Chondrocyte (in vitro differentiated cells): ENCODE measurements around the gene TAP2. TPM values are rescaled to one million over a fixed set of nuclear protein-coding genes. Genes with fewer than 3 reads are reported as not detected.

Experiments used
- DNase-seq: peaks from one replicate; pipeline ENCODE4 v3.0.0; 2021; ENCODE audit warnings: mixed read lengths, low spot score
- H3K27ac Mint-ChIP-seq: one replicate; pipeline ENCODE4 v1.8.0; 2021; ENCODE audit warnings: mild to moderate bottlenecking, moderate library complexity, mixed read lengths; ENCODE audit not compliant: unreplicated experiment
- H3K27me3 Mint-ChIP-seq: 2 replicates; pipeline ENCODE4 v1.8.0; 2021; ENCODE audit warnings: low read depth, mixed read lengths
- H3K36me3 Mint-ChIP-seq: 2 replicates; pipeline ENCODE4 v1.8.0; 2021; ENCODE audit warnings: low read depth, mixed read lengths
- H3K4me1 Mint-ChIP-seq: 2 replicates; pipeline ENCODE4 v1.8.0; 2021; ENCODE audit warnings: low read depth, mild to moderate bottlenecking, mixed read lengths
- H3K4me3 Mint-ChIP-seq: one replicate; pipeline ENCODE4 v1.8.0; 2021; ENCODE audit warnings: mild to moderate bottlenecking, moderate library complexity, mixed read lengths; ENCODE audit not compliant: unreplicated experiment
- H3K9me3 Mint-ChIP-seq: 2 replicates; pipeline ENCODE4 v1.8.0; 2021; ENCODE audit warnings: low read depth, mixed read lengths
- total RNA-seq: library from RNA; stranded (reverse); gene quantifications from 3 replicates; pipeline ENCODE4 v1.2.1, GENCODE V29; 2021
- TF ChIP-seq, protein P1 (sequence below): fragments of 200-600 bp; sonication (generic); IDR thresholded peaks from 2 replicates; pipeline ENCODE4 v1.5.0; 2021; ENCODE audit warnings: antibody characterized with exemption, mild to moderate bottlenecking, moderate library complexity

TAP2 gene
- total RNA-seq, 1 donor from 2014 or later = 20.3 TPM

DNA sequence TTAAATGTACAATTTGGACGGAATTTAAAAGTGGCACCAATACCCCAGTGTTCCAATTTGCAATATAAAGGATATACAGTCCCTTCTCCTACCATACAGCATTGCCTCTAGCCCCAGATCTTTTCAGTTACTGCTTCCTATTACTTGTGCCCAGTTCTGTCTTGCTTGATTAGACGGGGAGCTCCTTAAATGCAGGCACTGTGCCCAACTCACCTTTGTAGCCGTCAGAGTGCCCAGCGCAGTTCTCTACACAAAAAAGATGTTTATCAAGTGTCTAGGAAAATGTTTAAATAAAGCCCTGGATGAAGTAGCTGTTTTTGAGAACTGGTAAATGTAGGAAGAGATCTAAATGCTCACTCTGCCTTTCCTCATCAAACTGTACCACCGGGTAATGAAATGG lies 7.6 kb downstream of the TAP2 start:
- Mint-ChIP-seq H3K27ac (no peak overlapping the region), H3K27me3 (no peaks in the 10 kb centered on the region), H3K36me3 (peaks cover 11% of the 10 kb centered on the region), H3K4me3 (no peak overlapping the region), H3K4me1 (no peaks in the 10 kb centered on the region), H3K9me3 (no peaks in the 10 kb centered on the region)
- no peak for DNase-seq
- TF ChIP-seq, protein P1, sequence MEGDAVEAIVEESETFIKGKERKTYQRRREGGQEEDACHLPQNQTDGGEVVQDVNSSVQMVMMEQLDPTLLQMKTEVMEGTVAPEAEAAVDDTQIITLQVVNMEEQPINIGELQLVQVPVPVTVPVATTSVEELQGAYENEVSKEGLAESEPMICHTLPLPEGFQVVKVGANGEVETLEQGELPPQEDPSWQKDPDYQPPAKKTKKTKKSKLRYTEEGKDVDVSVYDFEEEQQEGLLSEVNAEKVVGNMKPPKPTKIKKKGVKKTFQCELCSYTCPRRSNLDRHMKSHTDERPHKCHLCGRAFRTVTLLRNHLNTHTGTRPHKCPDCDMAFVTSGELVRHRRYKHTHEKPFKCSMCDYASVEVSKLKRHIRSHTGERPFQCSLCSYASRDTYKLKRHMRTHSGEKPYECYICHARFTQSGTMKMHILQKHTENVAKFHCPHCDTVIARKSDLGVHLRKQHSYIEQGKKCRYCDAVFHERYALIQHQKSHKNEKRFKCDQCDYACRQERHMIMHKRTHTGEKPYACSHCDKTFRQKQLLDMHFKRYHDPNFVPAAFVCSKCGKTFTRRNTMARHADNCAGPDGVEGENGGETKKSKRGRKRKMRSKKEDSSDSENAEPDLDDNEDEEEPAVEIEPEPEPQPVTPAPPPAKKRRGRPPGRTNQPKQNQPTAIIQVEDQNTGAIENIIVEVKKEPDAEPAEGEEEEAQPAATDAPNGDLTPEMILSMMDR = no peak

GRCh38 chr6:32830017-32830416 lies 8.5 kb downstream of the TAP2 start:
- no peaks in the 10 kb centered on the region for H3K4me1 Mint-ChIP-seq

DNA sequence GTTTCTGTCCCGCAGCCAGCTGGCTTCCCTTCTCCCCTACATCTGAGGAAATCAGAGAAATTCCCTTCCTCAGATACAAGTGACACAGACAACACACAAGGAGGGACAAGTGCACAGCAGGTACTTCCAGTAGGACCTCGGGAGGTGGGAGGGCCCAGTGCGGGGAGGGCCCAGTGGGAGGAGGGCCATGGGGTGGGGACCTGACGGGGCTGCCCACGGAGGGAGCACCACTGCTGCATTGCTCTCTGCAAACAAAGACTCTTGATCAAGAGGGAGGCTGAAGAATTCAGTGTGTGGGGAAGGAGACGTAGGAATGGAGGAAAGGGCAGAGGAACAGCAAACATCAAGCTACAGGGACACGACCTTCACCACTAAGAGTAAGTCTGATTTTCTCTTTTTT lies 9.0 kb downstream of the TAP2 start:
- H3K4me1 Mint-ChIP-seq = no peaks in the 10 kb centered on the region
- peaks cover 6% of the 10 kb centered on the region for H3K36me3 Mint-ChIP-seq
- H3K4me3 Mint-ChIP-seq = no peak overlapping the region
- TF ChIP-seq, protein P1 = no peak
- H3K9me3 Mint-ChIP-seq = no peaks in the 10 kb centered on the region
- no peaks in the 10 kb centered on the region for H3K27me3 Mint-ChIP-seq
- DNase-seq = no peak
- H3K27ac Mint-ChIP-seq = no peak overlapping the region

More at GRCh38 chr6:32830017-32830416, 8.5 kb downstream of the TAP2 start:
- Mint-ChIP-seq H3K27me3 (no peaks in the 10 kb centered on the region), H3K27ac (no peak overlapping the region), H3K9me3 (no peaks in the 10 kb centered on the region), H3K36me3 (peaks cover 7% of the 10 kb centered on the region), H3K4me3 (no peak overlapping the region)
- no peak for DNase-seq
- TF ChIP-seq, protein P1 = no peak

DNA sequence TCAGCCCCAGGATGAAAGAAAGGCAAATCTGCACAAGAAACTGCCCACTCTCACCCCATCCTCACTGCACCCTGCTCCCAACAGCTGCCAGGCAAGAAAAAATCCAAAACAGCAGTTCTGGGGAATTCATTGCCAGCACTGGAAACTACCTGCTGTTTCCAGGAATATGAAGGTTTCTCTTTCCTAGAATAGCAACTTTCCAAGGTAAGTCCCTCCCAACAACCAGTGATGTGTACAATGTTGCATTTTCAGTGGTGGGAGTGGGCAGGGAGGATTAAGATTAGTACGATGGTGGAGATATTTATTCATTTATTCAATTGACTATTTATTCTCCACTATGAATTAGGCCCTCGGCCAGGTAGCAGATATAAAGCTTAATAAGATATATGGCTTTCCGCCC lies 11.5 kb downstream of the TAP2 start:
- H3K36me3 Mint-ChIP-seq = peaks cover 6% of the 10 kb centered on the region
- TF ChIP-seq, protein P1 = no peak
- no peak for DNase-seq
- H3K27ac Mint-ChIP-seq = no peak overlapping the region
- H3K27me3 Mint-ChIP-seq = no peaks in the 10 kb centered on the region
- no peak overlapping the region for H3K4me3 Mint-ChIP-seq
- no peaks in the 10 kb centered on the region for H3K4me1 Mint-ChIP-seq
- H3K9me3 Mint-ChIP-seq = no peaks in the 10 kb centered on the region

DNA sequence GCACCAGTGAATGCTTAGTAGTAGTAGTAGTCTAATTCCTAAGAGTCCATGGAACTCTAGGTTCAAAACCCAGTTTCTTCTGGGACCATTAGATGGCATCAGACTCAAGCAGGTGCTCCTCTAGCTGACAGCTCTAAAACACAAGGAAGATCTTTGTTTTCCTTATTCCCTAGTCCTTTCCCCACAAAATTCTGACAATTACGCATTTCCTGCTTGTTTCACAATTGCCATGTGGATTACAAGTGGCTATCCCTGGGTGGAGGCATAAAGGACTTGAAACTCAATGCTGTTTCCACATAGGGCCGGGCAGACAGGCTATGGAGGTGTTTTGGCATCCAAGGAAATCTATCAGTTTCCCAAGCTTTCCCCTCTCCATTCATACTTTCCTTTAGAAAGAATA lies 12.6 kb downstream of the TAP2 start:
- Mint-ChIP-seq H3K36me3 (peaks cover 6% of the 10 kb centered on the region), H3K4me3 (no peak overlapping the region), H3K27ac (no peak overlapping the region), H3K27me3 (no peaks in the 10 kb centered on the region), H3K4me1 (no peaks in the 10 kb centered on the region), H3K9me3 (no peaks in the 10 kb centered on the region)
- no peak for DNase-seq
- TF ChIP-seq, protein P1 = peak; percentile 71
